GM19328 (cell line): Measurements from ENCODE around the gene GNGT2.
A peak's percentile ranks its signal among the peaks of the same experiment; 100 is the strongest.
"Not testable (repeated sequence)": the region's sequence is repeated elsewhere in the genome, so short reads cannot be mapped to it uniquely, and the experiment has no call there.

ENCODE experiments used
- ATAC-seq: cut with Tn5 transposase; IDR thresholded peaks from one replicate; pipeline ENCODE4 v1.9.1; 2021; ENCODE audit warnings: mild to moderate bottlenecking, moderate library complexity; ENCODE audit not compliant: unreplicated experiment

GNGT2 gene

GRCh38 chr17:49213399-49213798 lies 3.0 kb upstream of the GNGT2 start:
- ATAC-seq: no peak

GRCh38 chr17:49209061-49209571 lies 1.3 kb downstream of the GNGT2 start:
- no peak for ATAC-seq

GRCh38 chr17:49204516-49204915 lies 5.9 kb downstream of the GNGT2 start:
- no peak for ATAC-seq

- no peak for ATAC-seq
Measured at GRCh38 chr17:49203796-49204195, 6.6 kb downstream of the GNGT2 start.

DNA sequence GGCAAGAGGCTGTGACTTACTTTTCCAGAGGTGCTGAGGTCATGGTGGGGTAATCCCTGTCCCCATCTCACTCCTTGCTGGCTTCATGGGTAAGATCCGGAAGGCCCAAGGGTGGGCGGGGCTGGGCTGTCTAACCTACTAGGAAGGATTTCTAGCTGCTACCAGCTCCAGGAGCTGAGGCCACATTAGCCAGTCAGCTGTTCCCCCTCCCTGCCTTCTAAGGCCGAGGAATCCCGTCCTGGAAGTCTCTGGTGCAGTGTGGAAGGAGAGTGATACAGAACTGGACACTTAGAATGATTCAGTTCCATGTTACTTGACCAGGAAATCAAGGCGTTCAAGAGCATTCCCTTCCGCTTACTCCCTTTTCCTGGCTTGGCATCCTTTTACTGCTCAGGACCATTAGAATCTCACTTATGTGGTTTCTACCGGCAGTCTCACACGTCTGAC lies 8.9 kb downstream of the GNGT2 start:
- ATAC-seq: no peak

GRCh38 chr17:49200423-49201083 lies 9.8 kb downstream of the GNGT2 start:
- ATAC-seq: no peak

- ATAC-seq: no peak
Measured at GRCh38 chr17:49198211-49198610, 12.2 kb downstream of the GNGT2 start.

GRCh38 chr17:49197346-49197998 lies 12.9 kb downstream of the GNGT2 start:
- no peak for ATAC-seq

- no peak for ATAC-seq
Measured at GRCh38 chr17:49196520-49196919, 13.9 kb downstream of the GNGT2 start.

- ATAC-seq: no peak
Measured at GRCh38 chr17:49195751-49196150, 14.6 kb downstream of the GNGT2 start.

- no peak for ATAC-seq
Measured at GRCh38 chr17:49194297-49194607, 16.1 kb downstream of the GNGT2 start.

- no peak for ATAC-seq
Measured at GRCh38 chr17:49193513-49194296, 16.7 kb downstream of the GNGT2 start.

- peak; percentile 44 for ATAC-seq
Measured at GRCh38 chr17:49191917-49192741, 18.2 kb downstream of the GNGT2 start.

- ATAC-seq: peak; percentile 1
Measured at GRCh38 chr17:49191409-49191916, 18.9 kb downstream of the GNGT2 start.

- ATAC-seq: no peak
Measured at GRCh38 chr17:49190932-49191331, 19.4 kb downstream of the GNGT2 start.

DNA sequence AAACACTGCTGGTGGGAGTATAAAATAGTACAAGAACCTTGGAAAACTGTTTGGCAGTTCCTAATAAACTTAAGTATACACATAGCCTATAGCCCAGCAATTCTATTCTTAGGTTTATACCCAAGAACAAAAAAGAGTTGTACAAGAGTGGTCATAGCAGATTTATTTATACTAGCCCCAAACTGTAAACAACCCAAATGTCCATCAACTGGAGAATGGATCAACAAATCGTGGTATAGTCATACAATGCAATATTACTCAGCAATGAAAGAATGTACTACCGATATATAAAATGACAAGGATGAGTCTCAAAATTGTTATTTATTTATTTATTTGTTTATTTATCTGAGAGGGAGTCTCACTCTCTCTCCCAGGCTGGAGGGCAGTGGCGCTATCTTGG lies 23.1 kb downstream of the GNGT2 start:
- no peak for ATAC-seq

GRCh38 chr17:49185381-49185780 lies 25.0 kb downstream of the GNGT2 start:
- not testable (repeated sequence) for ATAC-seq

DNA sequence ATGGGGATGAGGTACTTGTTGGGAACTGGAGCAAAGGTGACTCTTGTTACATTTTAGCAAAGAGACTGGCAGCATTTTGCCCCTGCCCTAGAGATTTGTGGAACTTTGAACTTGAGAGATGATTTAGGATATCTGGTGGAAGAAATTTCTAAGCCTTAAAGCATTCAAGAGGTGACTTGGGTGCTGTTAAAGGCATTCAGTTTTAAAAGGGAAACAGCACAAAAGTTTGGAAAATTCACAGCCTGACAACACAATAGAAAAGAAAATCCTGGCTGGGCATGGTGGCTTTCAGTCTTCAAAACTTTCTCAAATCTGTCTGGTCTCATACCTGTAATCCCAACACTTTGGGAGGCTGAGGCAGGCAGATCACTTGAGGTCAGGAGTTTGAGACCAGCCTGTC lies 25.9 kb downstream of the GNGT2 start:
- not testable (repeated sequence) for ATAC-seq

DNA sequence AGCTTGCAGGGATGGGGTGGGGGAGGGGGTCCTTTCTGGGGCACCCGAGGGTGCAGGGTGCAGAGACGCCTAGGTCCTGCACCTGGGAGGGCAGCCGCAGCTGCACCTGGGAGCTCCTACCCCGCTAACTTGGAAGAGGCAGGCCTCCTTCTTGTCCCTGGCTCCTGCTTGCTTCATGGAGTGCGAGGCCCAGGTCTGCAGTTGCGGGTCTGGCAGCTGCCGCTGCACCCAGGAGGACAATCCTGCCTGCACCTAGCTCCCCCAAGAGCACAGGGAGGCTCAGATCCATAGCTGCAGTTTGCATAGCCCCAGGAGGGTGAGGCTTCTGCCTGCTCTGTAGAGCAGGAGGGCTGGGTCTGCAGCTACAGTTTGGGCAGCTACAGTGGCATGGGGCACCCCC lies 26.6 kb downstream of the GNGT2 start:
- no peak for ATAC-seq

- ATAC-seq: no peak
Measured at GRCh38 chr17:49183341-49183740, 27.0 kb downstream of the GNGT2 start.
